OCI-LY7 (cell line): ENCODE data around the gene DUSP21.

Experiments
- EZH2phosphoT487 ChIP-seq: fragments of 200-600 bp; sonication (generic); IDR thresholded peaks from 2 replicates; pipeline ENCODE4 v1.6.1; 2018; ENCODE audit warnings: low read depth, borderline replicate concordance, mild to moderate bottlenecking, mixed run types, antibody characterized with exemption, low read length, moderate library complexity, mixed read lengths
- TF ChIP-seq, protein P1 (sequence below): fragments of 200-600 bp; sonication (generic); conservative IDR thresholded peaks from 2 replicates; pipeline ENCODE4 v1.5.1; 2014; ENCODE audit warnings: mild to moderate bottlenecking, antibody characterized with exemption, low read length, moderate library complexity, mixed read lengths

GRCh38 chrX:44884944-44885343 is 41.1 kb downstream of the DUSP21 start:
- TF ChIP-seq, protein P1, sequence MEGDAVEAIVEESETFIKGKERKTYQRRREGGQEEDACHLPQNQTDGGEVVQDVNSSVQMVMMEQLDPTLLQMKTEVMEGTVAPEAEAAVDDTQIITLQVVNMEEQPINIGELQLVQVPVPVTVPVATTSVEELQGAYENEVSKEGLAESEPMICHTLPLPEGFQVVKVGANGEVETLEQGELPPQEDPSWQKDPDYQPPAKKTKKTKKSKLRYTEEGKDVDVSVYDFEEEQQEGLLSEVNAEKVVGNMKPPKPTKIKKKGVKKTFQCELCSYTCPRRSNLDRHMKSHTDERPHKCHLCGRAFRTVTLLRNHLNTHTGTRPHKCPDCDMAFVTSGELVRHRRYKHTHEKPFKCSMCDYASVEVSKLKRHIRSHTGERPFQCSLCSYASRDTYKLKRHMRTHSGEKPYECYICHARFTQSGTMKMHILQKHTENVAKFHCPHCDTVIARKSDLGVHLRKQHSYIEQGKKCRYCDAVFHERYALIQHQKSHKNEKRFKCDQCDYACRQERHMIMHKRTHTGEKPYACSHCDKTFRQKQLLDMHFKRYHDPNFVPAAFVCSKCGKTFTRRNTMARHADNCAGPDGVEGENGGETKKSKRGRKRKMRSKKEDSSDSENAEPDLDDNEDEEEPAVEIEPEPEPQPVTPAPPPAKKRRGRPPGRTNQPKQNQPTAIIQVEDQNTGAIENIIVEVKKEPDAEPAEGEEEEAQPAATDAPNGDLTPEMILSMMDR, result no peak
- no peak for TF ChIP-seq EZH2phosphoT487
